Airway epithelial cell (primary cell): Measurements from ENCODE around the gene RGS10. TPM values are rescaled to one million over a fixed set of nuclear protein-coding genes. Genes with fewer than 3 reads are reported as not detected.

Experiments
- total RNA-seq: library from RNA; depleted of rRNA; stranded (reverse); fragments of >200 nt; gene quantifications from 2 replicates; pipeline ENCODE4 v1.2.3, GENCODE V29; 2015

RGS10 gene
- total RNA-seq: 55.2 and 71.5 TPM in 2 replicates

GRCh38 chr10:119542357-119542987, at the start of gene RGS10:
RGS10 (minus strand) TSS chr10:119542719; CDS start chr10:119542638, 81 bp downstream.

Other genes with a start within 250 kb of the RGS10 start
- gene TIAL1, start 54.2 kb upstream of the RGS10 start, total RNA-seq: 43.7 and 45.1 TPM in 2 replicates
- 82.1 and 112 TPM in 2 replicates for gene BAG3, start 108.7 kb upstream of the RGS10 start, total RNA-seq
- 7.3 and 14.5 TPM in 2 replicates for gene INPP5F, start 183.3 kb upstream of the RGS10 start, total RNA-seq